ENCODE data around the gene SLC39A11.
"Not testable (repeated sequence)": the region's sequence is repeated elsewhere in the genome, so short reads cannot be mapped to it uniquely, and the experiment has no call there.

The SLC39A11 gene

DNA sequence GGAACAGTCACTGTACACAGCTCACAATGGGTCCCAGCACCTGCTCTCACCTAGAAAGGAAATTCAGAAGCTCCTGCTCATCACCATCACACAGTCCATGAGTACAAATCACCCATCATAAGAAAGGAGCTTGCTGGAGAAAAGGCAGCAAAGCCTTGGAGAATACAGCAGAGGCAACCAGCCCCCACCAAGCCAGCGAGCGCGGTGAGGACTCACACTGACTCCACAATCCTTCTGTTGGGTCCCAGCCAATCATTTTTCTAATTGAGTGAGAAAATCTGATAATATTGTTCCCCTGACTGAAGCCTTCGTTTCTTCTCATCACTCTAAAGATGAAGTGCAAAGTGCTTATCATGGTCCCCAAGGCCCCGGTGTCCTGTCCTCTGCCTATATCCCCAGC, 298.3 kb downstream of the SLC39A11 start:
- Histone ChIP-seq H3K4me1 (ENCODE audit: control insufficient read depth, insufficient read depth, low read length) (no peaks in the 10 kb centered on the region), H3K9ac (ENCODE audit: low read length) (no peak overlapping the region), H3K4me3 (ENCODE audit: low read length) (no peak overlapping the region), H3K27me3 (ENCODE audit: control insufficient read depth, insufficient read depth, low read length) (no peaks in the 10 kb centered on the region), H3K36me3 (ENCODE audit: control insufficient read depth, insufficient read depth, low read length) (no peaks in the 10 kb centered on the region), H3K27ac (ENCODE audit: low read depth, low read length) (no peak overlapping the region)

DNA sequence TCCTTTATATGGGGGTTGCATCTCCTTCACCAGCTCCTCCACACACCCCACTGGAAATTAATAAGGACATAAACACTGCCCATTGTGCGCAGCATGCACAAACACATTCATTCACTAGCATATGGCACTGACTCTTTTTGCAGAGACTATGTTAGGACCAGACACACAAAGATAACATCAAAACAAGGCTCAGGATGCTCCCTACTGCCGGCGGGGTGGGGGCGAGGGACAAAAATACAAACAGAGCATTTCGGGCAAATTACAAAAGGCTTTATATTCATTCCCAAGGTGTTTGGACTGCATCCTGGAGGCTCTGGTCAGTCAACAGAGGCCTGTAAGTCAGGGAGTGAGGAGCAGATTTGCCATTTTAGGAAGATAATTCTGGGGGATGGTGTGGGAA, 299.7 kb downstream of the SLC39A11 start:
- Histone ChIP-seq H3K27ac (ENCODE audit: low read depth, low read length) (no peak overlapping the region), H3K27me3 (ENCODE audit: control insufficient read depth, insufficient read depth, low read length) (no peaks in the 10 kb centered on the region), H3K4me1 (ENCODE audit: control insufficient read depth, insufficient read depth, low read length) (no peaks in the 10 kb centered on the region), H3K4me3 (ENCODE audit: low read length) (no peak overlapping the region), H3K36me3 (ENCODE audit: control insufficient read depth, insufficient read depth, low read length) (no peaks in the 10 kb centered on the region), H3K9ac (ENCODE audit: low read length) (no peak overlapping the region)

DNA sequence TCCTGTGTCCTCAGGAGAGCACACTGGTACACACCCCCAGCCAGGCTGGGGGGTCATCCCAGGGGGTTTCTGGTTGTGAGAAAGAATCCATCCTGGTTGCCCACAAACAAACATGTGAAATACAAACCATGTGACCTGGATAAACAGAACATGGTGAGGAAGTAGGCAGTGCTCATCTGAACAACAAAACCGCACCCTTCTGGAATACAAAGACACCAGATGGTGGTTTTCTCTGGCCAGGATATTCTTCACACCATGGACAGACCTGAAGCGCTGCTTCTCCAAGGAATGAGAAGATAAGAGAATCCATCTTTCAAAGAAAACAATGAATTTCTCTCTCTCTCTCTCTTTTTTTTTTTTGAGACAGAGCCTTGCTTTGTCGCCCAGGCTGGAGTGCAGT, 302.3 kb downstream of the SLC39A11 start:
- Histone ChIP-seq H3K9ac (ENCODE audit: low read length) (no peak overlapping the region), H3K27me3 (ENCODE audit: control insufficient read depth, insufficient read depth, low read length) (no peaks in the 10 kb centered on the region), H3K27ac (ENCODE audit: low read depth, low read length) (no peak overlapping the region), H3K36me3 (ENCODE audit: control insufficient read depth, insufficient read depth, low read length) (no peaks in the 10 kb centered on the region), H3K4me1 (ENCODE audit: control insufficient read depth, insufficient read depth, low read length) (no peaks in the 10 kb centered on the region), H3K4me3 (ENCODE audit: low read length) (no peak overlapping the region)

DNA sequence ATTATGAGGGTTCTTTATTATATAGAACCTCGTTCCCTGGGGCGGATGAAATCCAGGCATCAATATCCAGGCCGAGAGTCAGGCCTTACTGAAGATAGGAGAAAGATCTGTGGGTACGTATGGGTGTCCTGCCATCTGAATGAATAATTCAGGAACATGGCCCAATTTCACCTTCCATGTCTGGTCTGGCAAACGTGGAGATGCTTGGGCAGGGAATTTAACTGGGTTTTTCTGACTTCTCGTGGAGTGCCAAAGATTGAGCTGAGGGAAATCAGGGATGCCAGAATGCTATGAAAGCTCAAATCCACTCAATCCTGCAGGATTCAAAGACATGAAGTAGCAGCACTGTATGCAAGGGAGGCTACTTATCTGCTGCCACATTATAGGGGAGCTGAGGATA, 302.8 kb downstream of the SLC39A11 start:
- Histone ChIP-seq H3K36me3 (ENCODE audit: control insufficient read depth, insufficient read depth, low read length) (no peaks in the 10 kb centered on the region), H3K27ac (ENCODE audit: low read depth, low read length) (no peak overlapping the region), H3K4me3 (ENCODE audit: low read length) (no peak overlapping the region), H3K4me1 (ENCODE audit: control insufficient read depth, insufficient read depth, low read length) (no peaks in the 10 kb centered on the region), H3K27me3 (ENCODE audit: control insufficient read depth, insufficient read depth, low read length) (no peaks in the 10 kb centered on the region), H3K9ac (ENCODE audit: low read length) (no peak overlapping the region)

DNA sequence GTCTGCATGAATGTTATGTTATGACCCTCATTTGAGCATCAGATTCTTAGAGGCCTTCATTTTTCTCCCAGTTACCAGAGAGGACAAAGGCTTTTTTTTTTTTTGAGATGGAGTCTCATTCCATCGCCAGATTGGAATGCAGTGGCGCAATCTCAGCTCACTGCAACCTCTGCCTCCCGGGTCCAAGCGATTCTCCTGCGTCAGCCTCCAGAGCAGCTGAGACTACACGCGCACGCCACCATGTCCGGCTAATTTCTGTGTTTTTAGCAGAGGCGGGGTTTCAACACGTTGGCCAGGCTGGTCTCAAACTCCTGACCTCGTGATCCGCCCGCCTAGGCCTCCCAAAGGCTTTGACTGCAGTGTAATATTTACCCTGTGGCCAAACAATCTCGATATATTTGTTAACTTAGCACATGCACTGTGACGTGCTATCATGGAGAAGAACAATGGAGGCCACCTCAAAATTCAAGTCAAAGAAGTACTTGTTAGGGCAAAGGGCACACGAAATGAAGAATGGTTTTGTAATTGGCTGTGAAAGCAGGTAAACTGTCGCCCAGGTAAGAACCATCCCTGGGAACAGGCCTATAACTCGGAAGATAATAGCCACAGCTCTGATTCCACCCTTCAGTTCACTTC, 303.4 kb downstream of the SLC39A11 start:
- H3K27me3 ChIP-seq (ENCODE audit: control insufficient read depth, insufficient read depth, low read length): no peaks in the 10 kb centered on the region
- H3K9ac ChIP-seq (ENCODE audit: low read length): no peak overlapping the region
- no peak overlapping the region for H3K27ac ChIP-seq (ENCODE audit: low read depth, low read length)
- H3K4me1 ChIP-seq (ENCODE audit: control insufficient read depth, insufficient read depth, low read length): no peaks in the 10 kb centered on the region
- H3K36me3 ChIP-seq (ENCODE audit: control insufficient read depth, insufficient read depth, low read length): no peaks in the 10 kb centered on the region
- H3K4me3 ChIP-seq (ENCODE audit: low read length): no peak overlapping the region

DNA sequence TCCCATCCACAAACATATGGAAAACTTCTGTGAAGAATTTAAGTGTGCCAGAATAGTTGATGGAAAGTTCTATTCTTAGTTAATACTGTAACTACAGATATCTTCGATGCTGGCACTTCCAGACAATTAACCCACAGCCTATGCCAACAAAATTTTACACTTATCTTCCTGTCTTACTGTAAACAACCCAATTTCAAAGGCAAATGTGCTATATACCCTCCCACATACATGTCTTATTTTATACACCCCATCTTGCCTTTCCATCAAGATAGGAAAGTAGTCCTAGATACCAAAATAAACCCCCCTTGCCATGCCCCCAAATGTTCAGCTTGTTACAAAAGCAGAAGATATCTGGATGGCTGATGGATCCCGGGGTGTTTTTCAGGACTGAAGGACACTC, 306.3 kb downstream of the SLC39A11 start:
- no peak overlapping the region for H3K9ac ChIP-seq (ENCODE audit: low read length)
- H3K27ac ChIP-seq (ENCODE audit: low read depth, low read length): no peak overlapping the region
- H3K36me3 ChIP-seq (ENCODE audit: control insufficient read depth, insufficient read depth, low read length): no peaks in the 10 kb centered on the region
- no peak overlapping the region for H3K4me3 ChIP-seq (ENCODE audit: low read length)
- H3K27me3 ChIP-seq (ENCODE audit: control insufficient read depth, insufficient read depth, low read length): no peaks in the 10 kb centered on the region
- H3K4me1 ChIP-seq (ENCODE audit: control insufficient read depth, insufficient read depth, low read length): no peaks in the 10 kb centered on the region

DNA sequence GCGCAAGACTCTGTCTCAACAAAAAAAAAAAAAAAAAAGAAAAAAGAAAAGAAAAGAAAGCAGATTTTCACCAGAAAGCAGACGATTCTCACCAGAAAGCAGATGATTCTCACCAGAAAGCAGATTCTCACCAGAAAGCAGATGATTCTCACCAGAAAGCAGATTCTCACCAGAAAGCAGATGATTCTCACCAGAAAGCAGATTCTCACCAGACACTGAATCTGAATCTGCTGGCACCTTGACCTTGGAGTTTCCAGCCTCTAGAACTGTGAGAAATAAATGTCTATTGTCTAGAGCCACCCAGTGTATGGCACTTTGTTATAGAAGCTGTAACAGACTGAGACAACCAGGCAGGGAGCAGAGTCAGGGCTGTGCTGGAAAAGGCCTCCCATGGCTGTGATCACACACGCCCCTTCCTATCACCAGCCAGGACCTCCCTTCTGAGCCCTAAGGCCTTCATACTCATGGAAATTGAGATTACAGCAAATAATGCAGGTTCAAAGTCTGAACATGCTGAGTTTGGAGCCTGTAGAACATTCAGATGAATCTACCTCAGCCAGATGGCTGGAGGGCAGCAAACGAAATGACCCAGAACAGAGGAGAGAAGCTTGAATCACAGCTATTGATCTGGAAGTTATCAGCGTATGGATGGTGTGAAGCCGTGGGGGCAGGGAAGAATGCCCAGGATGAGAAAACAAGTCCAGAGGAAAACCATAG, 309.3 kb downstream of the SLC39A11 start:
- Histone ChIP-seq H3K27ac (ENCODE audit: low read depth, low read length) (no peak overlapping the region), H3K36me3 (ENCODE audit: control insufficient read depth, insufficient read depth, low read length) (no peaks in the 10 kb centered on the region)

DNA sequence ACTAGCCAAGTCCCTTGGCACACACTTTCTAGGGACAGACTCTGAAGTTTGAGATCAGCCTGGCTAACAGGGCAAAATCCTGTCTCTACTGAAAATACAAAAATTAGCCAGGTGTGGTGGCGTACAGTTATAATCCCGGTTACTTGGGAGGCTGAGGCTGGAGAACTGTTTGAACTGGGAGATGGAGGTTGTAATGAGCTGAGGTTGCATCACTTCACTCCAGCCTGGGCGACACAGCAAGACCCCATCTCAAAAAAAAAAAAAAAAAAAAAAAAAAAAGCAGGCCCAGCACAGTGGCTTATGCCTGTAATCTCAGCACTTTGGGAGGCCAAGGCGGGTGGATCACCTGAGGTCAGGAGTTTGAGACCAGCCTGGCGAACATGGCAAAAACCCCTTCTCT, 310.1 kb downstream of the SLC39A11 start:
- not testable (repeated sequence) for H3K36me3 ChIP-seq (ENCODE audit: control insufficient read depth, insufficient read depth, low read length); H3K27ac ChIP-seq (ENCODE audit: low read depth, low read length); H3K27me3 ChIP-seq (ENCODE audit: control insufficient read depth, insufficient read depth, low read length); H3K4me1 ChIP-seq (ENCODE audit: control insufficient read depth, insufficient read depth, low read length); H3K9ac ChIP-seq (ENCODE audit: low read length); H3K4me3 ChIP-seq (ENCODE audit: low read length)

More for the DNA sequence above, 309.3 kb downstream of the SLC39A11 start:
- no peaks in the 10 kb centered on the region for H3K27me3 ChIP-seq (ENCODE audit: control insufficient read depth, insufficient read depth, low read length)
- no peak overlapping the region for H3K4me3 ChIP-seq (ENCODE audit: low read length)
- no peak overlapping the region for H3K9ac ChIP-seq (ENCODE audit: low read length)
- no peaks in the 10 kb centered on the region for H3K4me1 ChIP-seq (ENCODE audit: control insufficient read depth, insufficient read depth, low read length)

DNA sequence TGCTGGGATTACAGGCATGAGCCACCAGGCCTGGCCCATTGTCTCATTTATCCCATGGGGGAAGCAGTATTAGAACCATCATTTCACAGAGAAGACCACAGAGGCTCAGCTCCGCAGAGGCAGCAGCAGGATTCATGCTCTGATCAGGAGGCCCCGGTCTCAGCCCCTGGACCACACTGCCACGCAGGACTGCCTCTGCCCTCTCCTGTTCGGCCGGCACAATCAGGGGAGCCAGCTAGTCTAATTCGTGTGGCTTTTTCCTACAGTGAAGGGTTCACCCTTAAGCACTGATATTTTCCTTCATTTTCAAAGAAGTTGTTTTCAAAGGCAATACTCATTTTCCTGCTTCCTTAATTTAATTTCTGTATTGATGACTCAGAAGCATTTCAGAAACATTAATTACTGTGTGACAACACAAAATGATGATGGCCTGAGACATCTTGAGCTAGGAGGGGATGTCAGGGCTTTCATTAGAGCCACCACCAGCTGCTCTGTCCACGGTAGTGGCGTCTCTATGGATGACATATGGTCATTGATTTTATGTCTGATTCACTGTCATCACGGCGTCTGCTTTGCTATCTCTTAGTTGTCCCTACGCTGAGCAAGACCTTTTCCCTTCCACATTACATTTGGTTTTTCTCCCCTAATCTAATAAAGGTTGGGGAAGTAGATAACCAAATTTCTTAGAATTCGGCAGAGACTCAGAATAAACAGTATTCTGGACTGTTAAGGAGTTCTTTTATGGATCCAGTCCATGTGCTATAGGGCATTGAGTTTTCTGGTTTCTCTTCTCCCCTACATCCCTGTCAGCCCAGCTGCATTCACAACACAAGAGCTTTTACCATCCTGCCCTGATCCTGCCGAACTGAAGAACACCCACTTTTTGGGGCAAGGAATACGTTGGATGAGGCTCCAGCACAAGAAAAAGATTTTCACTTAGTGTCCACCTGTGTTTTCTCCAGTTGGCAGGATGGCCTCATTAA, 314.0 kb downstream of the SLC39A11 start:
- no peak overlapping the region for H3K27ac ChIP-seq (ENCODE audit: low read depth, low read length)
- no peaks in the 10 kb centered on the region for H3K36me3 ChIP-seq (ENCODE audit: control insufficient read depth, insufficient read depth, low read length)
- no peak overlapping the region for H3K9ac ChIP-seq (ENCODE audit: low read length)
- no peaks in the 10 kb centered on the region for H3K4me1 ChIP-seq (ENCODE audit: control insufficient read depth, insufficient read depth, low read length)
- no peaks in the 10 kb centered on the region for H3K27me3 ChIP-seq (ENCODE audit: control insufficient read depth, insufficient read depth, low read length)
- no peak overlapping the region for H3K4me3 ChIP-seq (ENCODE audit: low read length)

DNA sequence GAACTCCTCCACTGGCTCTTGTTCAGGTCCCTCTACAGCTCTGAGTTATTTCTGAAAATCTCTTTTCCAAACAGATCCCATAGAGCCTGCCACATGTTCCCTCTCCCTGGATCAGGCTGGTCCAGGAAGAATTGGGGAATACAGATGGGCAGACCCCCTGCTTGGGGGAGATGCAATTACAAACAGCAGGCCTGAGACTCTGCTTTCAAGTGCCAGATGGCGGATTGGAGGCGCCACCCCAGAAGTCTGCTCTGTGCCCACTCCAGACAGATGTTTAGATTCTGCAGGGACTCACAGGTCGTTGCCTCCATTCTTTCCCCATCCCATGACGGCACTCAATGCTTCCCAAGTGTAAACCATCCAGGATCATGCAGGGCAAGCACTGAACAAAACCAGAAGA, 316.6 kb downstream of the SLC39A11 start:
- H3K36me3 ChIP-seq (ENCODE audit: control insufficient read depth, insufficient read depth, low read length): no peaks in the 10 kb centered on the region
- H3K9ac ChIP-seq (ENCODE audit: low read length): no peak overlapping the region
- H3K4me1 ChIP-seq (ENCODE audit: control insufficient read depth, insufficient read depth, low read length): no peaks in the 10 kb centered on the region
- no peak overlapping the region for H3K27ac ChIP-seq (ENCODE audit: low read depth, low read length)
- no peaks in the 10 kb centered on the region for H3K27me3 ChIP-seq (ENCODE audit: control insufficient read depth, insufficient read depth, low read length)
- no peak overlapping the region for H3K4me3 ChIP-seq (ENCODE audit: low read length)

DNA sequence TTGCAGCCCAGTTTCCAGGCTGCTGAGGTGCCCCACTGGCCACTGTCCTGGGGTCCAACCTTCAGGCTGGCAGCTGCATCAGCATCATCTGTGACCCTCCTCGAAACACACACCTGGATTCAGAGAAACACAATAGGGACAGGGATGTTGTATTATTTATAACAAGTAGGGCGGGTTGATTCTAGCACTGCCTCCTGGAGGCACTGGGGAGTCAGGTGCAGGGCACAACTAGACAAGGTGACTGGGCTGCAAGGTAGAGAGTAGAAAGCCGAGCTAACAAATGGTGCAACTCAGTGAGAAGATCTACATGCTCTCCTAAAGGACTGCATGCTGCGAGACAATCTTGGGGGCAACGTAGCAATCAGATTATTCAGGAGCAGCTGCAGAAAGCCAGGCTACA, 317.3 kb downstream of the SLC39A11 start:
- Histone ChIP-seq H3K9ac (ENCODE audit: low read length) (no peak overlapping the region), H3K4me3 (ENCODE audit: low read length) (no peak overlapping the region), H3K27me3 (ENCODE audit: control insufficient read depth, insufficient read depth, low read length) (no peaks in the 10 kb centered on the region), H3K36me3 (ENCODE audit: control insufficient read depth, insufficient read depth, low read length) (peaks cover 2% of the 10 kb centered on the region), H3K27ac (ENCODE audit: low read depth, low read length) (no peak overlapping the region), H3K4me1 (ENCODE audit: control insufficient read depth, insufficient read depth, low read length) (no peaks in the 10 kb centered on the region)

DNA sequence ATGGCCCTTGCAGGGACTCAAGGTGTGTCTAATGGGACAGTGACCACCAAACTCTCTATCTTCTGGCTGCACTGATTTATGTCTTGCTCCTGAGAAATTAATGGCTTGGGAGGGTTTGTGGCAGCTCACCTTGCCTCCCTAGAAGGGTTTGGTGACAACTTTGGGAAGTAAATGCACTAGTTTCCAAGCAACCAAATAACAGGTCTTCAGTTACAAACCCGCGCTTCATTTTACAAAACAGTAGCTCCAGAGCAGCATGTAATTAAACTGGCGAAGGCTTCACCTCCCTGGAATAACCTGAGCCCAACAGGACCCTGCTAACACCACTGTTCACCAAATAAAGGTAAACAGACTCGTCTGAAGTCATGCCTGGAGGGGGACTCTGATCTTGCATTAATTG, 318.3 kb downstream of the SLC39A11 start:
- no peak overlapping the region for H3K4me3 ChIP-seq (ENCODE audit: low read length)

More for the DNA sequence above, 318.3 kb downstream of the SLC39A11 start:
- no peak overlapping the region for H3K9ac ChIP-seq (ENCODE audit: low read length)
- H3K4me1 ChIP-seq (ENCODE audit: control insufficient read depth, insufficient read depth, low read length): no peaks in the 10 kb centered on the region
- no peaks in the 10 kb centered on the region for H3K27me3 ChIP-seq (ENCODE audit: control insufficient read depth, insufficient read depth, low read length)
- peaks cover 3% of the 10 kb centered on the region for H3K36me3 ChIP-seq (ENCODE audit: control insufficient read depth, insufficient read depth, low read length)
- H3K27ac ChIP-seq (ENCODE audit: low read depth, low read length): no peak overlapping the region

All from rectal smooth muscle tissue (tissue), 1 donor.